NCI-H187 treated with DMSO at 0.1 percent for 48 hours (cell line): ENCODE data around the gene ZFYVE28.

Source experiments
- DNase-seq: peaks from one replicate; lab custom pipeline; 2025; lab: John Stamatoyannopoulos, UW

ZFYVE28 gene

DNA sequence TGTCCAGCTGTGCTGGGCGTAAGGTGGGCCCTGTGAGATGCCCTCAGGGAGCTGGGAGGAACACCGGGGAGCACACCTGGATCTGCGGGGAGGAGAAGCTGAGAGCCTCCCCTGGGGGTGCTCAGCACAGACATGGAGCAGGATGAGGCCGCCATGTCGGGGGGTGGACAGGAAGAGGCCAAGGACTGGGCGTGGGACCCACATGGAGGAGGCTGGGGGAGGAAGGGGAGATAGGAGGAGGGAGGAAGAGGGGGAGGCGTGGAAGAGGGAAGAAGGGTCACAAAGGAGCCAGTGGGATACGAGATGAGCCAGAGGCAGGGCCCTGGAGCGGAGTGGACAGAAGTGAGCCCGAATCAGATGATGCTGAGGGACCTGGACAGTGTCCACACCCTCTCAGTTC is 66.3 kb downstream of the ZFYVE28 start:
- no peak for DNase-seq

DNA sequence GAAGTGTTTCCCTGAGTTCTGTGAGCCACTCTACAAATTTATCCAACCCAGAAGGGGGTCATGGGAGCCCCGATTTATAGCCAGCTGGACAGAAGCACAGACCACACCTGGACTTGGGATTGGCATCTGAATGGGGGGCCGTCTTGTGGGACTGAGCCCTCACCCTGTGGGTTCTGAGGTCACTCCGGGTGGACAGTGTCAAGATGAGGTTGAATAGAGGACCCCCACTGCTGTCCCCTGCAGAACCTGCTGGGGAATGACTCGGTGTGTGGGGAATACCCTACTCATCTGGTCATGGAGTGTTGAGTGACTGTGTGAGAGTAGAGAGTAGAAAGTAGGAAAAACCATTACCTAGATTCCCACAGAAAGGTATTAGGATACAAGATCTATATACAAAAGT is 67.5 kb downstream of the ZFYVE28 start:
- no peak for DNase-seq

DNA sequence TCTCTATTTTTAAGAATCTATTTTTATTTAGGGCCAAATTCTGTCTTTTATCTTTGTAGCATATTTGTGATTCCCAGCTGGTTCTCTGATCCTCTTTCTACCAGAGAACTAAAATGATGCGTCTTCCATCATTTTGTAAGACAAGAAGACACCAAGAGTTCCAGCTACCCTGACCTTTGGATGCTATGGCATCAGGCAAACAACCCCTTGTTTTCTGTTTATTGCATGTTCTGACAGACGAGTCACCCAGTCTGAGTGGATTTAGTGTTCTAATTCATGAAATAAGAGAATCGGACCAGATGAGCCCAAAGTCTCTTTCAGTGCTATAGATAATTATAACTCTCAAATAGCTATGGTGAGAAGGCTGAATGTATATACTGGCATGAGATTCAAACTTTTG is 69.7 kb downstream of the ZFYVE28 start:
- no peak for DNase-seq

DNA sequence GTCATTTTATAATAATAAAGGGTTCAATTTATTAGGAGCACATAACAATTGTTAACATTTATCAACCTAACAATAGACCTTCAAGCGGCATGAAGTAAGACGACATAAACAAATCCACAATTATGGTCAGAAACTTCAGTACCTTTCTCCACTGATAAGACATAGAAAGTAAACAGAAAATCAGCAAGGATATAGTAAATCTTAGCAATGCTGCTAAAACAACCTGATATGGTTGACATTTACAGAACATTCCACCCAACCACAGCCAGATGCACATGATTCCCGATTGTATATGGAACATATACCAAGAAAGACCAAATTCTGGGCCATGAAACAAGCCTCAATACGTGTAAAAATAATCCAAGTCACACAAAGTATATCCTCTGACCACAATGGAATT is 71.3 kb downstream of the ZFYVE28 start:
- no peak for DNase-seq

DNA sequence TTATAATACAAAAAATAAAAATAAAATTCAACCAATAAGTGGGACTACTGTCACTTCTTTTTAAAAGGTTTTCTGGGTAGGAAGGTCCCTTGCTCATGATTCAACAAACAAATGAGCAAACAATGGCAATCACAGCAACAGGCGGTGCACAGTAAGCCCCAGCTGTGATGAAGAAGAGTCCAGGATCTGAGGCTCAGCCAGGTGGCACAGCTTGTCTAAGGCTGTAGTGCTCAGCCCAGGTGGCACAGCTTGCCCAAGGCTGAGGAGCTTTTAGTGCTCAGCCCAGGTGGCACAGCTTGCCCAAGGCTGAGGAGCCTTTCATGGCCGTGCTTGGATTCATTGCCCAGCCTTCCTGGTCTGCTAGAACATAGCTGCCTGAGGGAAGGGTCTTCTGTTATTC is 75.0 kb downstream of the ZFYVE28 start:
- DNase-seq, result no peak

DNA sequence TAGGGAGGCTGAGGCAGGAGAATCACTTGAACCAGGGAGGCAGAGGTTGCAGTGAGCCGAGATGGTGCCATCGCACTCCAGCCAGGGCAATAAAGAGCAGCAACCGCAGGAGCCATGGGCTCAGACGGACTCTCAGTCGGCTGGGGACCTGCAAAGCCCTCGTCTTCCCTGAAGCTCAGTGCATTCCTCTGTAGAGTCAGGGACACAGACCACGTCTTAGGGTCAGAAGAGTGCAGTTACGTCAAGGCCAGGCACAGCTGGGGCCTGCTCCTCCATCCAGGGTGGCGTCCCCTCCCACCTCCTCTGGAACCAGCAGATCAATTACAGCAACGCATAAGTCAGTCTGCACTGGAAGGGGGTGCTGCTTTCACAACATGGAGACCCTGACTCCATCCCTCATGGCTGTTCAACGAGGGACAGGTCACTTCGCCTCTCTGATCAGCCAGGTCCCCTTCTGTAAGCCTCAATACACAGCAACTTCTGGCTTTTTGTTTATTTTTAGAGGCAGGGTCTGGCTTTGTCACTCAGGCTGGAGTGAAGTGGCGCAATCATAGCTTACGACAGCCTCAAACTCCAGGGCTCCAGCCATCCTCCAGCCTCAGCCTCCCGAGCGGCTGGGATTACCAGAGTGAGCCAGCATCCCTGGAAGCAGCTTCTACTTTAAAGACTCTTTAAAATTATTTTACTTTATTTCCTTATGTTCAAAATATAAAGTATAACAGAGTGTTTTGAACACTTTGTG is 76.4 kb downstream of the ZFYVE28 start:
- no peak for DNase-seq

DNA sequence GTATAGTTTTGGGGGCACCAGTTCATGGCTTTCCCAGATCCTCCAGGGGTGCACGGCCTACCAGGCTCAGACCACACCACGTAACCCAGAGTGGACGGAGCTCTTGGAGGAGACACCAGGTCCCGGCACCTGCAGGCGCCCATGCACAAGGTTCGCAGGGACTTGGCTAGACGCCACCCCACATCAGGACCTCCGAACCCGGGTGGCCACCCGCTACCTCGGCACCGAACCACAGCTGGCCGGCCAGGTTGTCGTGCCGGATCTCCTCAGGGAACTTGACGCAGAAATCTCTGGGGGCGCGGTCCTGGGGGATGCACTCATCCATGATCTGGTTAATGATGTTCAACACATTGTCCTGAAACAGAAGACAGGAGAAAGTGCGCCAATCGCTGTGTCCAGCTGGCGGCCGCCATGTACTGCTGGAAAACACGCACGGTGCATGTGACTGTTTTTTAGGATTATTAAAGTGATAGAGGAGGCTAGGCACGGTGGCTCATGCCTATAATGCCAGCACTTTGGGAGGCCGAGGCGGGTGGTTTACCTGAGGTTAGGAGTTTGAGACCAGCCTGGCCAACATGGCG is 77.1 kb downstream of the ZFYVE28 start:
- no peak for DNase-seq

DNA sequence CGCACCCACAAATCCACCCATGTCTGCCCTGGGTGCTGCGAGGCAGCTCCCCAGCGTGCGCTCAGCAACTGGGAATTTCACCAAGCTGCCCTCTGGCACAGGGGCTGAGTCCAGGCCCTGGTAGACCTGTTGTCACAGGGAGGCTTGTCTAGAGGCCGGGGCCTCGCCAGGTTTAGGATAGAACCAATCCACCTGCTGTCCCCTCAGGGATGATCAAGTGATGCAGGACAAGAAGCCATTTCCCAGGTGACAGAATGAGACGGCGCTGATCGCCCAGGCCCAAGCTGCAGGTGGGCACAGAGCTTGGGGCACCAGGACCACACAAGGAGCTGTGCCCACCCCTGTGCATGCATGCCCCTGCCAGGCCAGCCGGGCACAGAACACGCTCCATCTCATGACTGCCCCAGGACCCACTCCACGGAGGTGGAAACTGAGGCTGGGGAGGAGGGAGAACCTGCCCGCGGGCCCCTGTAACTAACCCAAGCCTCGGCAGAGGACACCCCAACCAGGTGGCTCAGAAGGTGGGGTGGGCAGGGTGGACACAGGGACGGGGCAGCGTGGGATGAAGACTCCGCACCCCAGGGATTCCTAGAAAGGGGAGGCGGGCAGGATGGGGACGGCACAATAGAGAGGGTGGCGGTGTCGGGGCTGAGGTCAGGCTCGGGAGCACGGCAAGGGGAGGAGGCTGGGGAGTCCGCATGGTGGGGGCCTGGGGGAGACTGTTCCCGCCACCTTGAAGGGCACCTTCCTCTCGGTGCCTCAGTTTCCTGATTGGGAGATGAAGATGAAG is 78.0 kb downstream of the ZFYVE28 start:
- no peak for DNase-seq

DNA sequence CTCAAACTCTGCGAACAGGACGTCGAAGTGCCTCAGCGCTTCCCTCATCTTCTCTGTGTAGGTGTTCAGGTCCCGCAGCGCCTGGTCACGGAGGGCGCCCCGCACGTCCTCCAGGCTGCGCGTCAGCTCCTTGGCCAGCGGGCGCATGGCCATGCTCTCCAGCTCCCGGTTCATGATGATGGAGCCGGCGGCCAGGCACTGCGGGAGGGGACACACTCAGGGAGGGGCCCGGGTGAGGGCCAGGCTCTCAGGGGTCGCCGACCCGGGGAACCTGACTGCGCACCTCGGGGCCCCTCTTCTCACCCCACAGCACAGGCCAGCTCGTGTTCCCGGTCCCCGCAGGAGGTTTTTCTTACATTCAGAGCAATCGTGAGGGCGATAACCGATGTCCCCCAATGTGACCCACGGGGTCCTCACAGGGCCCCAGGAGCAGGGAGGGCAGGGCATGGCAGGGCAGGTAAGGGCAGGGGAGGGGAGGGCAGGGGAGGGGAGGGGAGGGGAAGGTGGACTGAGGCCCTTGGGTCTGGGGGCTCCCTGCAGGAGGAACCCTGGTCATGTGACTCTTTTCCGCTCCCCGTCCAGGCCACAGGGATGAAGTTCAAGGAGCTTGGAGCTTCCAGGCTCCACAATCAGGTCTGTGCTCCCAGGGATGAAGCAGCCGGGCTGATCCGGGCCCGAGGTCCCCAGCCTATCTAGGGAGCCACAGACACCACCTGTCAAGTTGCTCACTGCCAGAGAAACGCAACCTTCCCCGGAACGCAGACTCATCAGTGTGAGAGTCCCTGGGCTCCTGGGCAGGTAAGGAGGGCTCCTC is 78.8 kb downstream of the ZFYVE28 start:
- DNase-seq, result no peak

DNA sequence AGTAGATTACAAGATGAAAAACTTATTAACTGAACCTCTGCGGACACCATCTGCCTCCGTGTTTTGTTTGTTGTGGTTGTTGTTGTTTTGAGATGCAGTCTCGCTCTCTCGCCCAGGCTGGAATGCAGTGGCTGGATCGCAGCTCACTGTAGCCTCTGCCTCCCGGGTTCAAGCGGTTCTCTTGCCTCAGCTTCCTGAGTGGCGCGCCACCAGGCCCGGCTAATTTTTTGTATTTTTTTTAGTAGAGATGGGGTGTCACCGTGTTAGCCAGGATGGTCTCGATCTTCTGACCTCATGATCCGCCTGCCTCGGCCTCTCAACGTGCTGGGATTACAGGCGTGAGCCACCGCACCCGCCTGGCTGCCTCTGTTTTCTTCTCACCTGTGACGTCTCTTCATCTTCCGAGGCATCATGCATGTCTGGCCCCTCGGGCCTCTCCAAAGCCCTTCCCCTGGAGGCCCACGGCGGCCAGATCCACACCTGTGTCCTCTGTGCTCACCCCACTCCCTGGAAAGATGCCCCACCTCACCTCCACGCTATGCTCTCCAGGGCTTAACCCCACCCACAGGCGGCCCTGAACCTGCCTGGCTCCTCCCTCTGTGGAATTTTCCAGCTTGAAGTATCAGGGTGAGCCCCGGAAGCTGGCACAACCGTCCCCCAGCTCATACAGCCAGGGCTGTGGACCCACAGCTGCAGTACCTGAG is 79.5 kb downstream of the ZFYVE28 start:
- DNase-seq, result no peak

DNA sequence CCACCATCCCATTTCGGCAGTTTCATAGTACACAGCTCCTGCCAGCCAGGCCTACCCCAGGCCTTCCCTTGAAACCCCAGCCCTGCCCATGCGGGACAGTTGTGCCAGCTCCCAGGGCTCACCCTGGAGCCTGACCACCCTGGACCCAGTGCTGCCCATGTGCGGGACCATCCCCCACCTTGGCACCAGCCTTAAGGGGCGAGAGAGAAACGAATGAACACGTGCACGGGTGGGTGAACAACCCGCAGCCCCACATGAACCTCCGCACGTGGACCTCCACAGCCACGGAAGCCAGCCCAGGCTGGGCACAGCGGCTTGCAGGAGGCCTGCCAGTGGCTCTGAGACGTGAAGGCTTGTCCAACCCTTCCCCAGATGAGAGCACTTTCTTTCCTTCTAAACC is 80.5 kb downstream of the ZFYVE28 start:
- no peak for DNase-seq

DNA sequence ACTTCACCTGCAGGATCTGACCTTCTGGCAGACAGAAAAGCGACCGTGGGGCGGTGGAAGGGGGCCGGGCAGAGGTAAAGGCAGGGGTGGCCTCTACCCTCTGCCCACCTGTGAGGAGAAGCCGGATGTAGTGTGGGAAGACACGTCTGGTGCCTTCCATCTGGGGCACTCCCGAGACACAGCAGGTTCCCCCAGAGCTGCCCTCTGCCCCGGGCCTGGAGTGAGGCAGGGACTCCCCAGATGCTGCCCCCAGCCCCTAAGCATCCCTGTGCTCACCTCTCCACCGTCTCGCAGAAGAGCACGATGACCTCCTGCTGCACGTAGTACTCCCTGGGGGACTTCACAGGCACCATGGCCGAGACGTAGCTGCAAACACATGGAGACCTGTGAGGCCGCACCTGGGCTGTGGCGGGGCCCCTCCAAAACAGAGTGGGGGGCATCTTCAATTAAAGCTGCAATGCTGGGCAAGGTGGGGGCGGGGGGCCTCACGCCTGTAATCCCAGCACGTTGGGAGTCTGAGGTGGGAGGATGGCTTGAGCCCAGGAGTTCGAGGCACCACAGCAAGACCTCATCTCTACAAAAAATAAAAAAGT is 81.2 kb downstream of the ZFYVE28 start:
- no peak for DNase-seq

DNA sequence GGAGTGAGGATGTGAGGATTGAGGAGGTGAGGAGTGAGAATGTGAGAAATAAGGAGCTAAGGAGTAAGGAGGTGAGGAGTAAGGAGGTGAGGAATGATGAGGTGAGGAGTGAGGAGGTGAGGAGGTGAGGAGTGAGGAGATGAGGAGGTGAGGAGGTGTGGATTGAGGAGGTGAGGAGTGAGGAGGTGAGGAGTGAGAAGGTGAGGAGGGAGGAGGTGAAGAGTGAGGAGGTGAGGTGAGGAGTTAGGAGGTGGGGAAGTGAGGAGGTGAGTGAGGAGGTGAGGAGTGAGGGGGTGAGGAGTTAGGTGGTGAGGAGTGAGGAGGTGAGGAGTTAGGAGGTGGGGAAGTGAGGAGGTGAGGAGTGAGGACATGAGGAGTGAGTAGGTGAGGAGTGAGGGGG is 81.8 kb downstream of the ZFYVE28 start:
- DNase-seq, result no peak

DNA sequence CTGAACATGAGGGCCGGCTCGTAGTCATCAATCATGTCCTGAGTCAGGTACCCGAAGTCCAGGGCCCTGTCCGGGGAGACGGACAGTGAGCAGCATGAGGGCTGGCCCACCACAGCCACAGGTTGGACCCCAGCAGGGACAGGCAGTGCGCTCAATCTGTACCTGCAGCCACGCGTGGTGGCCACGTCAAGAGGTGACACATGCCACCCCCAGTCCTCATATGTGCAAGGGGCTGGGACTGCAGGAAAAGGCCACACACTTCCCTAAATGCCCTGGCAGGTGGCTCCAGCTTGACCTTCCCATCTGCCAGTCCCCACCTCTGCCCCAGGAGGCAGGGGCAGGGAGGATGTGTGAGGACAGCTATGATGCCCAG is 82.7 kb downstream of the ZFYVE28 start:
- no peak for DNase-seq

DNA sequence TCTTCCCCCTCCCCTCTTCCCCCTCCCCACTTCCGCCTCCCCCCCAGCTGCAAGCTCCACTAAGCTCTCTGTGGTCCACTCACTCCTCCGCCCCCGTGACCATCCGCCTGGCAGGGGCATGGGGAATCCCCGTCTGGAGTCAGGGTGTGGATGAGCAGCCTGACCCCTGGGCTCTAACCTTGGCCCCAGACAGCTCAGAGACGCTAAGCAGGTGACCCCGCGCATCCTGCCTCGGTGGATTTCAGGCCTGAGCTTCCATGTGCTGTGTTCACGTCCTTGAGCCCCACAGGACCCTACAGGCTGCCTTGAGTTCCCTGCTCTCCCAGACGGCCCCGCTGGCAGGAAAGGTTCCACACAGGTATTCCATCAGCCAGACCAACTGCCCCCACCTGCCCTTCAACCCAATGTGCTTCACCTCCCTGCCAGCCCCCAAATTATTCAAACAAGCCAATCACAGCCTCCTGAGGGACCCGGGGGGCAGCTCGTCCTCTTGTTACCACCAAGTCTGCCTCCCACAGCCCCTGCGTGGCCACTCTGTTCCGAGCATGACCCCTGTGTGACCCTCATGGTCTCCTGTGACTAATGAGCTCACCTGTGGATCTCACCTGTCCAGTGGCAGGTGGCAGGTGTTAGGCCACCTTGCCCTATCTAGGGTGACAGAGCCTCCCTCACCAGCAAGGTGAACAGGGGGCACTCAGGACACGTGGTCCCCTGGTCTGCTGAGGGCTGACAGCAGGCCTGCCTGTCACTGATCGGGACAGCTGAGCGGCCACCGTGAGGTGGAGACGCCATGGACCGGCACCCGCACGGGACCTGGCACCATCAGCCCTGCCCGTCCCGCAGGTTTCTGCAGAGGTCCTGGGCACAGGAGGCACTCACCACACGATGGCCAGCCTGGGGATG is 83.4 kb downstream of the ZFYVE28 start:
- no peak for DNase-seq

DNA sequence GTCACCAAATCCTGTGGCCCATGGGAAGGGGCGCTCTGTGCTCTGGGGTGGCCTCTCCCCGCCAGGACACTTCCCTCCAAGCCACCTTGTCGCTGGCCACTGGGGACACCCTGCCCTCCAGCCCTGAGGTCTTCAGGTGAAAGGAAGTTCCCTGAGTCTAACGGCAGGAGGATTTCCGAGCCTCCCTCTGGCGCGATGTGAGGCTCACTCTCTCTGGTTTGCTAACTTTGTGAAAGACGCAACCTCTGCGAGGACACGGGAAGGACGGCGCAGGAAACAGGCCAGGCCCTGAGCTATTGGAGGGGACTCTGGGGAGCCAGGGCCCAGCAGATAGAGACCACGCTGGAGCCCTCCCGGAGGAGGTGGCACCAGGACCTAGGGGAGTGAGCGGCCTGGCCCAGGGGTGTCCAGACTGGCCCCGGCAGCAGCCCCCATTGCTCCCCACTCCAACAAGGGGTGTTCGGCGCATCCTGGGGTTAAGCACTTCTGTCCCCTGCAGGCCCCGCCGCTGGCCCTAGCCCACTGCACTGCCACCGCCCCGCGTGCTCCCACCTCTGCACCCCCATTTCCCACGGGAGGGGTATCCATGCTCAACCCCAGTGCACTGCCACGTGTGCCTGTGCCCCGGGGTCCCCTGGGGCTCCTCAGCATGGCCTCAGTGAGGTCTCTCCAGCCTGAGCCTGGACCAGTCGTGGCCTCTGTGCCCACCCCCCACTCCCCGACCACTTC is 84.4 kb downstream of the ZFYVE28 start:
- no peak for DNase-seq

DNA sequence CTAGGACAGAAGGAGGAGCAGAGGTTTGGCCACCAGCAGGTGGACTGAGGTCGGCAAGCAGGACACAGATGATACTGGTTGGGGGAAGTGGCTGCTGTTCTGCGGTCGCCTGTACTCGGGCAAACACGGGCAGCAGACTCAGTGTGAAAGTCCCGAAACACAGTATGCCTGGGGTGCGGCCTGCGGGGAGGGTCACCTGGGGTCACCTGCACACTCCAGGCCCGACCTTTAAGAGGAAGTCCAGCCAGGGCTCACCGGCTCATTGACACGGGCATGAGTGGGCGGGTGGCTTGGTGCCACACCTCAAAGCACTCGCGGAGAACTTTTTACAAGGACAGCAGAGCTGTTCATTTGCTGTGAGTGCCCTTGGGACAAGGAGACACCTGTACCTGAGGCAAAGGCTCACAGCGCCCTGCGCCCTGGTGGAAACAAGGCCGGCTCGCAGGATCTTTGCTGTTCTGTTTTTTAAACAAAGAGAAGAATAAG is 85.0 kb downstream of the ZFYVE28 start:
- no peak for DNase-seq

DNA sequence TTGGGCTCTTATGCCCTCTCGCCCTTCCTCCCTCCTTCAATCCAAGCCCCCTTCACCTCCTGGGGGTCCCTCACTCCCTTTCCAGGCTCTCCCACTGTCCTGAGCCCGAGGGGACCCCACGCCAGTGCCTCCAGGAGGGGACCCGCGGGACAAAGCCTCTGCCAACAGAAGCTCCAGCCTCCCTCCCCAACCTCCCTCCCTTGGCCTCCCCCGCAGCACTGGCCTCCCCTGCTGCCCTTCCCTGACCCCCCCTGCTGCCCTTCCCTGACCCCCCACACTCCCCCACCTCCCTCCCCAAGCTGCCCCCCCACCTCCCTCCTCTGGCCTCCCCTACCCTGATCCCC is 85.5 kb downstream of the ZFYVE28 start:
- DNase-seq, result no peak

DNA sequence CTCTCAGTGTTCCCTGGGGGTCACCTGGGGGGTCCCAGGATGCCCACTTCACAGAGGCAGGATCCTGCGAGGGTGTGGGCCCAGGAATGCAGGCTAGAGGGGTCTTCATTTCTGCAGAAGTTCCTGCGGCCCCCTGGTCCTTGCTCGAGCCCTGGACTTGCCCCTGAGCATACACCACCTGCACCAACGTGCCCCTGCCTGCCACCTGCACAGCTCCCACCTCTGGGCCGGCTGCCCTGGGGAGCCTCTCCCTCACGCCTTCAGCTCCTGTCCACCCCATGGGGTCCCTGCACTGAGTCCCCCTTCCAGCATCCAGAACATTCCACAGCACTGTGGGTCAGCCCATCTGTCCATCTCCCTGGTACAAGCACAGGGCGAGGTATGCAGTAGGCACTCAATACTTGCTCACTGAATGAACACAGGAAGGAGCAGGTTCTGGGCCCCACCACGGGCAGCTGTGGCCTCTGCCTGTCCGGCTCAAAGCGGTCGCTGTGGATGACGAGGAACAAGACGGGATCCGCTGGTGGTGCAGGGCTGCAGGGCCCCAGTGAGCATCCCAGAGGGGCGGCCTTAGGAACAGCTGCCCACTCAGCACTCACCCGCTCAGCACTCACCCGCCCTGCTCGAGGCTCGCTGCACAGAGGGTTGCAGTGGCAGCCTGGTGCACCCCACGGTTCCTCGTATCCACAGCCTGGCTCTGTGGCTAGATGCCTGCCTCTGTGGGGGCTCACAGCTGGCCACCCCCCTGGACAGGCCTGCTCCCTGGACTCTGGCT is 86.1 kb downstream of the ZFYVE28 start:
- DNase-seq, result no peak
